GM19238 (cell line): ENCODE results near the gene CCDC85C.

Experiments used
- DNase-seq: peaks from one replicate; pipeline ENCODE4 v3.0.0; 2011; ENCODE audit warnings: low spot score; ENCODE audit not compliant: insufficient read length

The CCDC85C gene

DNA sequence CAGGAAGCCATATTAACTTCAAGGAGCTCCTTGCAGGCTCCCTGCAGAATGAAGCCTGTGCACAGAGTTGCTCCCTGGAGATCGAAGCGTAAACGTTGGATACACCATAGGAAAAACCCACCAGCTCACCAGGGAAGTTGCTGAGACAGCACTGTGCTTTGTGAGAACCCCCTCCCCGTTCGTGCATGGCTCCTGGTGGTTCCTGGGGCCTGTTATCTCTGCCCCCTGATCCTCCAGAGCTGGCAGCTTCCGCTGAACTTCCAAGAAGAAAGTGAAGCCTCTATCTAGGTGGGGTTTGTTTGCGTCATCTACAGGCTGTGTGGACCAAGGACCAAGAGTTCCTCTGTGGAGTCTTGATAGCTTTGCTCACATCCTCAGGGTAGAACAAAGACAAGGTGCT is 2.4 kb upstream of the CCDC85C start:
- no peak for DNase-seq

DNA sequence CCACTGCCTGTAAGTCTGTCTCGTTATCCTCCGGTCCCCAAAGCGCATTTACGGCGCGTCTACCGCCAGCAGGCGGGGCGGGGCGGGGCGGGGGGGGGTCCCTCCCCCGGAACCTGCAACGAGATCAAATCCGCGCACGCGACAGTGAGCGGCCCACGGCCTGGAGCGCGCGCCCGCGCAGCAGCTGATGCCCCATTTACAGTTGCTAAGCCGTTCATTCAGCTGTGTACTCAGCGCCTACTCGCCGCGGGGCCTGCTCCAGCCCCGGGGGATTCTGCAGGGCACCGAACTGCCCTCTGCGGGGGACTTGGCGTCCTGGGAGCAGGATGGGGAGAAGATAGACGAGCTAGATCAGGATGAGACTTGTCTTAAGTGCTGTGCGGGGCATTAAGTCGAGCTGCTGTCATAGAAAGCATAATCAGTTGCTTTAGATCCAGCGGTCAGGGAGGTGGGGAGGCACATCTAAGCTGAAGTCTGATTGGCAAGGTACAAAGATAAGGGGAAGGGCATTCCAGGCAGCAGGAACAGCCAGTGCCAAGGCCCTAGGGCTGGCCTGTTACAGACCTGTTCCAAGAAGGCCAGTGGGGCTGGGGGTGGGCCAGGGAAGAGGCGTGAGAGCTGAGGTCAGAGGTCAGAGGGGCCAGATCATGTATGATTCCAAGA is 1.4 kb upstream of the CCDC85C start:
- peak; percentile 40 for DNase-seq

DNA sequence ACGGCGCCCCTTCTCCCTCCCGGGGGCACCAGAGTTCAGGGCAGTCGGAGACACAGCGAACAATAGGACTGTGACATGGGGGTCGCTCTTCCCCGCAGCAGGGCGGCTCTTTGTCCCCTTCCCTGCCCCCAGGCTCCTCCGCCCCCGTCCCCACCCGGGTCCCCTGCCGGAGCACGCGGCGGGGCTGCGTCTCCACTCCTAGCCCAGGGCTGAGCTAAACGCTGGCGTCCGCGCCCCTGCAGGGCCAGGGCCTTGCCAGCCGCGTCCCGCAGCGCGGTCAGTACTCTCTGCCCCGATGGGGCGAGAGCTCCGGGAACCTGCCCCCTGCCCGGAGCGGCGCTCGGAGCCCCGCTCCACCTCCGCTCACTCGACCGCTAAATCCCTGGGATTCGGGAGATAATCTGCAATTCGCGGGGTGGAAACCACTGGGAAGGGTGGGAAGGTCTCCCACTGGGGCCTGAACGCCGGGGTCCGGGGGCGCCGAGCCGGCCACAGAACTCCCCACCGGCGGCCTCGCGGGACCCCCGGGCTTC is 825 bp upstream of the CCDC85C start:
- DNase-seq = no peak

DNA sequence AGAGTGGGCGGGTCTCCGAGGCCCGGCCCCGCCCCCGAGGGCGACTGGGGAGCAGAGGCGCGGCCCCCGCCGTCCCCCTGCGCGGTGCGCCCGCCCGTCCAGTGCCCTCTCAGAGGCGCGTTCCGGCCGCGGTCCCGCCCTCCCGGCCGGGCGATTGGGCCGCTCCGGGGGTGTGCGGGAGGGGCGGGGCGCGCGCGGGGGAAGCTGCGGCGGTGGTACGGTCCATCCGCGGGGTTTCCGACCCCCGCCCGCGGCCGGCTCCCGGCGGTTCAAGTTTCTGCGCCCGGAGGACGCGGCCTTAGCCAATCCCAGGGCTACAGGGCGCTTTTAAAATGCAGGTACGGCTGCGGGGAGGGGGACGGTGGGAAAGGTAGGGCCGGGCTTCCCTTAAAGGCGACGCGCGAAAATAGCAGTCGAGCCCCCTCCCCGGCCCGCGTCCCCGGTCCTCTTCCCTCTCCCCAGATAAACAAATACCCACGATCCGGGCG is 315 bp upstream of the CCDC85C start:
- peak; percentile 95 for DNase-seq

DNA sequence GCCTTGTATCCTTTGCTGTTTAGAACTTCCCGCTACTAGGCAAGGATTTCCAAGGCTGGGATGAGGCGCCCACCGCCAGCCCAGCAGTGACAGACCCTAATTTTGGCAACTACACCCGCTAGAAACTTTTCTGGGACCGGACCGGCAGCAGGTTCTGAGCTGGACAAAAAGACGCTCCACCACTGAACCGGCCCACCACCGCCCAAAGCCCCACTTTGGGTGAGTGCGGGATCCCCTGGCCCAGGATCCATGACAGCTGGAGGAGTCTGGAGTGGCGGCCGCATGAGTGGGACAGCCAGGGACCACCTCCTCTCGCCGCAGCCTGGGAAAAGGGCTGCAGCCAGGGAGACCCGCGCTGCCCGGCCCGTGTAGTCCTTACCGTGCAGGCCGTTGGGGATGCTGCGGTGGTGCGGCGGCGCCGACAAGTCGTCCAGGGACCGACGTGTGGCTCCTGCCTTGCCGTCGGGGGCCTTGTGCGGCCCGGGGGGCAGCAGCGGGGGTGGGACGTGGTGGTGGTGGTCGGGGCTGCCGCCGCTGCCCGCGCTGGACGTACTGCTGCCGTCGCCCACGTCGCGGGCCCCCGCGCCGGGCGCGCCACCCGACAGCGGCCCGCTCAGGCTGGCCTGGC is 1.1 kb downstream of the CCDC85C start:
- no peak for DNase-seq

DNA sequence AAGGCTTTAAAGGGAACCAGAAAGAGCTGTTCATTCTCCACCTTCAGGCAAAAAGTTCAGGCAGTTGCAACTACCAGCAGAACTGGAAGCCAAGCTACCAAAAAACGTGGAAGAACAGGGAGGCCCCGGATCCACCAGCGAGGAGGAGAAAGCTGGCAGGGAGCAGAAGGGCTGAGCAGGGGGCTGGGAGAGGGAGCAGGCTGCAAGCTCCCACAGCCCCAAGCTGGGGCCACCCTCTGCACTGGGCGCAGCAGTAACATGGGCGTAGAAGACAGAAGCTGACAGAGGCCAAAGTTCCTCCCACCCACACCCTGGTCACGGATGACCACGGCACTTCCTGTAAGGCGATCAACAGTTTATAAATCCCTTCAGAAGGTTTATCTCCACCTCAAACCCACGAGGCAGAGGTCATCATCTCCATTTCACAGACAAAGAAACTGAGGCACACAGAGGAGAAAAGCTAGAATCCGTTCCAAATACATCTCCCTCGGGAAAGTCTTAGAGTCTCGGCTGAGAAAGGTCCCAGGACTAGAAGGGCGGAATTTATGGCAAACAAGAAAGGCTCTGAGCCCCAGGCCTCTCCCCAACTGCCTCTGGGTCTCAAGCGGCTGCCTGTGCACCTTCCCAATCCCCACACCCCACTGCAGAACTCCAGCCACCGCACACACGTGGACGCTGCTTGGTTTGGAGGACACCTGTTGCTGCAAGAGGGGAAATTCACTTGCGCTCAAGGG is 1.8 kb downstream of the CCDC85C start:
- DNase-seq = no peak

DNA sequence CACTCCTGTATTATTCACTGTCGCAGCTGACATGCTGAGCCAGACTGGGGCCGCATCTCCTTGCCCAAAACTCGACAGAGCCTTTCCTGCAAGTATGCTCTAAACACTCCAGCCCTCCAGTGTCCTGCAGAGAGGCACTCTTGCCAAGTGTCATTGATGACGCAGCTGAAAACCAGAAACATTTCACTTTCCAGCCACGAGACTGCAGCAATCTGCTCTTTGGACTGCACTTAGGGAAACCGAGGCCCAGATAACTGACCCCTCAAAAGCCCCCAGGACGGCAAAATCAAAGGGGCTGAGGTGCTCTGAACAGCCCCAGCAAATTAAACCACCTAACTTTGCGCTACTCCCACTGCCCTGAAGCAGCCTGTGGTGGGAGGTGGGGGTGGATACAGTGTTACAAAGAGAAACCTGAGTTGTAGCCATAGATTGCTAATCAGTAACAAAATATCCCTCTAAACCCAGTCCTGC is 2.6 kb downstream of the CCDC85C start:
- no peak for DNase-seq

DNA sequence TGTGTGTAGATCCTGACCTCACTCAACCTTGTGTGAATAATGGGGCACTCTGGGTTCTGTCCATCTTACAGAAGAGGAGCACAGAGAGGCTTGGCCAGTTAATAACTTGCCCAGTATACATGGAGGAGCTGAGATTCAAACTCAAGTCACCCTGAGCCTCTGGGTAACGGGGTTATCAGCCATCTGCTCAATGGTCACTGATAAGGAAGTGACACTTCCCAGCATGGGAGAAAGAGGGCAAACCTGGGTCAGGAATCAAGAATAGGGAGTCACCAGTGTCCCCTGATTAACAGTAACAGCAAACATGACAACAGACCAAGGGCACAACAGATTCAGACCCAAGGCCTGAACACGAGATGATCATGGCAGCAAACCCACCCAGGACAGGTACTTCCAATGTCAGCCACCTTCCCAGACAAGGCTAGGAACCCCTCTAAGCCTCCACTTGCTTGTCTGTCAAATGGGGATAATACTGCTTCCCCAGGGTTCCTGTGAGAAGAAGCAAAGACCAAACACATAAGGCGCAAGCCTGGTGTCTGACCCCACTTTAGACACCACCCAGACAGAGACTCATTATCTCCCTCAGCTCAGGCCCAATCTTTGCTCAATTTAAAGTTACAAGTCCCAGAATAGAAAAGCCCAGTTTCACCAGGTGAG is 3.6 kb downstream of the CCDC85C start:
- no peak for DNase-seq

DNA sequence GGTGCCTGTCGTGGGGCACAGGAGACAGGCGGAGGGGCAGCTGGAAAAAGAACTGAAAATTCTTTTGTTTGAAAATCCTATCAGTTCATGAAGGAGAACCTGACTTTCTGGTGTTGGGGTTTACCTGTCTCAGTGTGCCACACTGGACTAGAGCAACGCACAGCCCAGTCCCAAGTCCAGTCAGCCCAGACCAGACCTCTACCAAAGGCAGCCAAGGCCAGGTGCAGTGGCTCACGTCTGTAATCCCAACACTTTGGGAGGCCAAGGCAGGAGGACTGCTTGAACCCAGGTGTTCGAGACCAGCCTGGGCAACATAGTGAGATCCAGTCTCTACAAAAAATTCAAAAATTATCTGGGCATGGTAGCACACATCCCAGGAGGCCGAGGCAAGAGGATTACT is 4.6 kb downstream of the CCDC85C start:
- DNase-seq = no peak

DNA sequence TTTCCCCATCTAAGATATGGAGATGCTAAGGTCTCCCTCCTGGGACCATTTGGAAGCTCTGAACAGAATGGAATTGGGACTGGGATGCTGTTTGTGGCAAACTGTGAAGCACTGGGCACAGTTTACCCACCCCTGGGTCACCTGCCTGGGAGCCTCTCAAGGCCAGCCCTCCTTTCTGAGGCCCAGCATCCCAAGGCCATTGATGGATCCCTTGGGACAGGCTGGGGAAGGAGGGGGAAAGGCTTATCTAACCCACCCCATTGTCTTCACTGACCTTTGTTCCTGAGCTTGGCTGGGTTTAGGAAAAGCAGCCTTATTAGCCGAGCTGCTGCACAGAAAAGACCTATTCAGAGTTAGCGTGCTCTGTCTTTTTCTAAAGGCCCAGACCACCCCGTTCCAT is 5.2 kb downstream of the CCDC85C start:
- no peak for DNase-seq

DNA sequence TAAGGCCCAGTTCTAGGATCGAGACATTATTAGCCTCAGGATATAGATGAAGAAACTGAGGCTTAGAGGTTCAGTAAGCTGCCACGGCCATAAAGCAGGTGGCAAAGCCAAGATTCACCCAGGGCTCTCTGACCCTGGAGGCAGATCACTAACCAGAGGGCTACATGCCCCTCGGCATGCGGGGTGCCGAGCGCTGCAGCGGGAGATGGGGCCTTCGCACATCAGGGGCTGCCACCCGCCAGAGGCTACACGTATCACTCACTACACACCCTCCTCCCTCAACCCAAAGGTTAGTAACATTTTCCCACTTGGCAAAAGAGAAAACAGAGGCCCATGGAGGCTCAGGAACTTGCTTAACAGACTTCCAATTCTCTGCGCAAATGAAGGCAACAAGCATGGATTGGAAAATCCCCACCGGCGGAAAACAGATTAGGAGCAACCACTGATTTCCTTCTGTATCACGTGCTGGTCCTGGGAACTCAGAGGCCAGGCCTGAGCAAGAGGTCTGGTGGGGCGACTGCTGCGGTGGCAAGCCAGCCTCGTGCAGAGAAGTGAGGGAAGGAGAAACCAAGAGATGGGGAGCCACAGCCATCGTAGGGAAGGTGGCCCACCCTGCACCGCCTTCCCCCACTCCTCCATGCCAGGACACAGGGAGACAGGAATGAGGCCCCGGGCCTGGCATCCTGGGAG is 6.0 kb downstream of the CCDC85C start:
- DNase-seq = no peak

DNA sequence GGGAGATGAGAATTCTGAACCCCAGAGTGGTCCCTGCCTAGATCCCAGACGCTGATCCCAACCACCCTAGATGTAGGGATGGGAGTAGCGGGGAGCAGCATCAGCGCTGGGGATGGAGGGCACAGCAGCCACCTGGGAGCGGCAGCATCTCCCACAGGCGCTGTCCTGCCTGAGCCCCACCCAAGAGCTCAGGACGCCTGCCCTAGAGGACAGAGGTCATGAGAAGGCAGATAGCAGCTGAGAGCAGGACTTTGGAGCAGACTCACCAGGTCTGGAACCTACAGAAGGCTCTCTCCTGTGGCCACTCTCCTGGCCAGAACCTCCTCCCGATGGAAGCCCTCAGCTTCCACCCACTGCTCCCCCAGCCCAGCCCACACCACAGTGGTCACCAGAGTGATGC is 7.2 kb downstream of the CCDC85C start:
- no peak for DNase-seq

DNA sequence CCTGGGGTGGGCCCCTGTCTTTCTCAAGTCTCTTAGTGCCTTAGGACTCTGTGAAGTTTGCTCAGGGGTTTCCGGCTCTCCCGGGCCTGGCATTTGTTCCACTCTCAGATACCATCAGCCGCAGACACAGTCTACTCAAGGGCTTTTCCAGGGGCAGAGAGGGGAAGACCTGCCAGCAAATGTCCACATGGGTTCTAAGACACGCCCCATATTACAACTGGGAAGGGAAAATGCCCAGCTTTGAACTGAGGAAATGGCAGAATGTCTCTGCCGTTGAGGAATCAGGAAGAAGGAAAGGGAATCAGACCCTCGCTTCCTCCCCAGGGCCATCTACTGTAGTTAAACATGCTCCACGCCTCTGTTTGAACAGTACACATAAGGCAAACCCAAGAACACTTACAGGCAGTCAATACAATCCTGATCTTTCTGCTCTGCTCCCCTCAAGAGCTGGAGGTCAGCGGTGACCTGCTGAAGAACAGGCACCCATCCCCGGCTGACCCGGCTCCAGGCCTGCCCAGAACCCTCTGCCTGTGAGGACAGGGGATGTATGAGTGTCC is 7.9 kb downstream of the CCDC85C start:
- DNase-seq = no peak

DNA sequence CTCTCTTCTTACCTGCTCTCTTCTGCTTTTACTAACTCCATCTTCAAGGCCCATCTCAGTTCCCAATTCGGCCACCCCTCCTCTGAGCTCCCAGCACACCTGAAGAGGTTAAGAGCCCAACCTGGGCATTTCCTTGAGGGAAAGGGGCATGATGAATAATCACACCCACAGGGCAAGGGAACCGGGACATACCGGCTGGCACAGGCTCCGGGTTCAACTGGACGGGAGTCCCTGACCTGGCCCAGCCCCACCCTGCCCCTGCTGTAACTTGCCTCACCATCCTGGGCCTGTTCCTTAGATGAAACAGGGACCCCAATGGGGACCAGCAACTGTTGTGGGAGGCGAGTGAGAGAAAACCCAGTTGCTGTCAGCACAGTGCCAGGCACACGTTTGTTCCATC is 8.5 kb downstream of the CCDC85C start:
- DNase-seq = no peak

DNA sequence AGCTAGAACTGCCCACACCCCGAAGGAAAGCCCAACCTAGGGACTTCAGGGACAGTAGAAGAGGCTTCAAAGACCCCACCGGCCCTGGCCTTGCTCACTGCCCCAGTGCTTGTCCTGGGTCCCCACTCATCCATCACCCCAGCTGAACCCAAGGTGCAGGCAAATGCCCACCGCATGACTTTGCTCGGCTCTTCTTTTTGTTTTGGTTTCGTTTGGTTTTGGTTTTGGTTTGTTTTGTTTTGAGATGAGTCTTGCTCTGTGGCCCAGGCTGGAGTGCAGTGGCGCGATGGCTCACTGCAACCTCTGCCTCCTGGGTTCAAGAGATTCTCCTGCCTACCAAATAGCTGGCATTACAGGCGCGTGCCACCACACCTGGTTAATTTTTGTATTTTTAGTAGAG is 9.0 kb downstream of the CCDC85C start:
- DNase-seq = peak; percentile 67

DNA sequence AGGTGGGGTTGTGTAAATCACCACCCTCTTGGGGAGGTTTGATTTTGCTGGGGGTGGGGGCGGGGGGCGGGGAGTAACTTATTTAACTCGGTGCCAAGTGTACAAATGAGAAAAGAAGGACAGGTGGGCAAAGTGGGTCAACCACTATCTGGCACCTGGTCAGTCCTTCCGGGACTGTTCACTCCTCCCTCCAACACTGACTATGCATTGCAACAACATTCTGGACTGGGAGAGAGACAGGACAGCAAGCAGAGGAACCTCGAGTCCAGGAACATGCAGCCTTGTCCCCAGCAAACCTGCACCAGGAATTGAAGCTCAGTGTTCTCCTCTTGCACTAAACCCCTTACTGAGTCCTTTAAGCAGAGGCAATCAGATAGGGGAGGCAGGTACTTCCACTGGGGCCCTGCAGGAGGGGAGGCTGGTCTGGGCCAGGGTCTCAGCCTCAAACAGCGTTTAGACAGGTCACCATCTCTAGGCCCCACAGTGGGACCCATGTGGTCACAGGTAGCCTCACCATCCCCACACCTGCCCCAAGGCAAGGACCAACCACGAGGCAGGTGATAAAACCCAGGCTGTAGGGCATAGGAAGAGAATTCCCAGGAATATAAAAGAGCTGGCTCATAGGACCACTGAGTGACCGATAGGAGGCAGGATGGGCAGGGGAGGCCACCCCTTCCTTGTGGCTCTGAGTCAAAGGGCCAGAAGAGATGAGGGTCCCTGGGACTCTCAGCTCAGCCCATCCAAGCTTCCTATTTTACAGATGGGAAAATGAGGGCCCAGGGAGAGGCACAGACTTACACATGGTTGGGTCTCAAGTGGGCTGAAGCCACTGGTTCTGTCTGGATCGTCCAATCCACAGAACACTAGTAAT is 9.8 kb downstream of the CCDC85C start:
- DNase-seq = no peak

DNA sequence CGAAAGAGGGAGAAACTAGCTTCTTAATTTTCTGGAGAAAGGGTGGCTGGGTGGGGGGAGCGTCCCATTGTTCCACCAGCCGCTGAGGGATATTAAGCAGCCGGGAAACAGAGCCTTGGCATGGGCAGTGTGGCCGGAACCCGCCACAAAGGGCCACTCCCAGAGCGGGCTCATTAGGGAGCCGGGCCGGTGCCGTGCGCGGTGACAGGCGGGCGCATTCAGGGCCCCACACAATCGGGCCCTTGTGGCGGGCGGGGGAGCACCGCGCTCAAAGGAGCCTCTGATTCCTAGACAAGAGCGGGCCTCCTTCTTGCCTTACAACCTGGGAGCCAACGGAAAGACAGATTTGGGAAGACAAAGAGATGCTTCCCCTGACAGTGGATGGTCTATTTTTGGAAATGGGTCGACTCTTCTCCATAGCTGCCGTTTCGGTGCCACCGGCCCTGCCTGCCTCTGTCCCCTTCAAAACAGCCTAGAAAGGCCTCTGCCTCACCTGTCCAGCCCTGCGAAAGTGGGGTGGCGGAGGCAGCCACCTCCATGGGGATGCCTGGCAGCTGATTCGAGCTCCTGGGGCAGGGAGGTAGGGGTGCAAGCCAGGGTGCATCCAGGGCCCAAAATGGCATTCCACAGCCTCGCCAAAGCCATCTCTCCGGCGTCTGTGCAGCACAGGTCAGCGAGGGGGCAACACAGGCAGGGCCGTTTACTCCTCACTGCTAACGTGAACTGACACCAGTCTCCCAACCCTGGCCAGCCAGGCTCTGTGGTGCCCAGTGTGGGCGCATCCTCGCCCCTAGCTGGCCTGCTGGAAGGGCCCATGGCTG is 10.9 kb downstream of the CCDC85C start:
- no peak for DNase-seq

DNA sequence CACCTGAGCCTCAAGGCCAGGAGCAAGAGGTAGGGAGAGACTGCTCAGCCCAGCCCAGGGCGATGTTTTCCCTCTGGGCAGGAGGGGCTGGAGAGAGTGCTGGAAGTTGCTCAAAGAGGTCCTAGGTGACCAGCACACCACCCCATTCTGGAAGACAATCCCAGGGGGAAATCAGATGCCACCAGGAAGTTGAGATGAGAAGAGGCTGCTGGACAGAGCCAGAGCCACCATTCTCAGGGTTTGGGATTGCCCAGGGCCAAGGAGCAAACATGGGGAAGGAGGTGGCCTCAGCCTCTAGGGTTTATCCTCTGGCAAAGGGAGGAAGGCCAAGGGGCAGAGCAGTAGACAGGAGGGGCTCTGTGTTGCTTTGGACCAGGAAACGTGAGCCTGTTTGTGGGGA is 11.6 kb downstream of the CCDC85C start:
- DNase-seq = no peak
